Small intestine (tissue), 7 donors: Measurements from ENCODE around the gene RCCD1. TPM values are rescaled to one million over a fixed set of nuclear protein-coding genes. Genes with fewer than 3 reads are reported as not detected.

Source experiments
- DNase-seq, 2 donors: peaks; one replicate each; pipeline versions ENCODE4 v3.0.0 to v3.0.0-alpha.2; 2013
- FAIRE-seq: peaks from 2 replicates; lab custom pipeline; 2012; peaks lifted over from hg19 to GRCh38; lab: Jason Lieb, UNC
- H3K27ac ChIP-seq, 3 donors: one replicate each; pipeline ENCODE4 v1.5.1; 2013; ENCODE audit warnings: low read length in 2 of 3, mild to moderate bottlenecking in 2 of 3, control low read depth in 1 of 3, inconsistent platforms in 1 of 3, low read depth in 1 of 3, moderate library complexity in 1 of 3
- H3K27me3 ChIP-seq, 3 donors: one replicate each; pipeline ENCODE4 v1.6.1; 2013; ENCODE audit warnings: low read length in 3 of 3, inconsistent platforms in 1 of 3; ENCODE audit not compliant: control insufficient read depth in 3 of 3, insufficient read depth in 3 of 3
- H3K36me3 ChIP-seq, 3 donors: one replicate each; pipeline ENCODE4 v1.6.1; 2013; ENCODE audit warnings: low read length in 3 of 3, inconsistent platforms in 1 of 3, low read depth in 1 of 3, mild to moderate bottlenecking in 1 of 3, moderate library complexity in 1 of 3; ENCODE audit not compliant: control insufficient read depth in 3 of 3, insufficient read depth in 2 of 3
- H3K4me1 ChIP-seq, 3 donors: one replicate each; pipeline ENCODE4 v1.6.1; 2013; ENCODE audit warnings: low read length in 2 of 3, inconsistent platforms in 1 of 3, low read depth in 1 of 3, mild to moderate bottlenecking in 1 of 3, moderate library complexity in 1 of 3; ENCODE audit not compliant: control insufficient read depth in 3 of 3, insufficient read depth in 2 of 3
- H3K4me3 ChIP-seq, 3 donors: one replicate each; pipeline ENCODE4 v1.5.1; 2013; ENCODE audit warnings: low read length in 3 of 3, control low read depth in 1 of 3, inconsistent platforms in 1 of 3, low read depth in 1 of 3, mild to moderate bottlenecking in 1 of 3, moderate library complexity in 1 of 3
- H3K9me3 ChIP-seq, 2 donors: one replicate each; pipeline ENCODE4 v1.6.1; 2013; ENCODE audit warnings: low read depth in 1 of 2, low read length in 1 of 2; ENCODE audit not compliant: control insufficient read depth in 2 of 2, insufficient read depth in 1 of 2
- WGBS, 3 donors: extraction: QIAGEN DNeasy Blood & Tissue Kit; methylation state at CpG; one replicate each; pipeline ENCODE4 v1.1.7; 2013; 5-methylcytosine and 5-hydroxymethylcytosine counted together
- polyA plus RNA-seq, 4 donors: library from polyadenylated mRNA; stranded (reverse) in 3 of 4; unstranded in 1 of 4; fragments of 200-250 nt in 3 of 4; fragments of 120-200 nt in 1 of 4; gene quantifications; one replicate each; pipeline versions ENCODE4 v1.2.1 to v1.2.3, GENCODE V29; 2013
- donor health status: healthy with polysubstance abuse.
- donor health status: control.
- donor health status: control.
- donor health status: Bipolar disorder and iron deficiency.
- donor health status: healthy.

The RCCD1 gene
- polyA plus RNA-seq, 4 donors: 4.9 to 20.9 (median 9.7) TPM

GRCh38 chr15:90933301-90933700, 21.4 kb upstream of the RCCD1 start:
- no peak for FAIRE-seq
- no peak overlapping the region for H3K4me3 ChIP-seq
- no peaks in the 10 kb centered on the region for H3K27me3 ChIP-seq
- no peak for DNase-seq
- H3K9me3 ChIP-seq: no peaks in the 10 kb centered on the region
- no peak overlapping the region for H3K27ac ChIP-seq
- H3K4me1 ChIP-seq: peaks cover 6 to 32% (median 15%) of the 10 kb centered on the region in 3 donors
- WGBS, 3 donors: 62 to 76% (median 76%) methylated on average over 1 of the region's 1 CpG
- peaks cover 0 to 11% (median 0%) of the 10 kb centered on the region in 3 donors for H3K36me3 ChIP-seq

- WGBS, 3 donors: 0 to 3% (median 2%) methylated on average over 19 of the region's 19 CpGs
- no peak for FAIRE-seq
- peak overlapping the region; percentile 74 to 90 (median 80) for H3K27ac ChIP-seq
- H3K9me3 ChIP-seq: no peaks in the 10 kb centered on the region
- DNase-seq: peak; percentile 89 to 93
- H3K27me3 ChIP-seq: no peaks in the 10 kb centered on the region
- H3K4me3 ChIP-seq: peak overlapping the region; percentile 41 to 81 (median 78)
- peaks cover 6 to 32% (median 15%) of the 10 kb centered on the region in 3 donors for H3K4me1 ChIP-seq
- H3K36me3 ChIP-seq: peaks cover 0 to 18% (median 0%) of the 10 kb centered on the region in 3 donors
Measured at GRCh38 chr15:90934256-90934948, 20.3 kb upstream of the RCCD1 start.

GRCh38 chr15:90934949-90935751, 19.5 kb upstream of the RCCD1 start, which contains the start of gene UNC45A:
Gene UNC45A, plus strand, starts transcription at chr15:90935285. Its CDS starts 40 bp downstream, at chr15:90935325.
- FAIRE-seq: no peak
- Histone ChIP-seq H3K4me3 (peak within 1 kb of the TSS; percentile 60 to 81 (median 78)), H3K4me1 (peaks cover 6 to 32% (median 15%) of the 10 kb centered on the region in 3 donors), H3K9me3 (no peaks in the 10 kb centered on the region), H3K36me3 (peaks cover 3 to 26% (median 4%) of the 10 kb centered on the region in 3 donors), H3K27me3 (no peaks in the 10 kb centered on the region), H3K27ac (peak within 1 kb of the TSS; percentile 74 to 90 (median 80))
- 0 to 1% (median 0%) methylated on average over 41 to 65 of the region's 65 CpGs for WGBS, 3 donors
- peak; percentile 97 for DNase-seq

GRCh38 chr15:90936823-90937222, 17.9 kb upstream of the RCCD1 start:
- Histone ChIP-seq H3K27me3 (no peaks in the 10 kb centered on the region), H3K9me3 (no peaks in the 10 kb centered on the region), H3K27ac (no peak overlapping the region), H3K4me3 (no peak overlapping the region), H3K4me1 (peaks cover 6 to 19% (median 8%) of the 10 kb centered on the region in 3 donors), H3K36me3 (peaks cover 7 to 41% (median 9%) of the 10 kb centered on the region in 3 donors)
- DNase-seq (no peak), FAIRE-seq (no peak)
- WGBS, 3 donors: 78 to 81% (median 81%) methylated on average over 1 of the region's 1 CpG

- no peaks in the 10 kb centered on the region for H3K9me3 ChIP-seq
- H3K36me3 ChIP-seq: peaks cover 16 to 55% (median 18%) of the 10 kb centered on the region in 3 donors
- 93 to 97% (median 95%) methylated on average over 5 of the region's 5 CpGs for WGBS, 3 donors
- H3K4me3 ChIP-seq: no peak overlapping the region
- H3K27me3 ChIP-seq: no peaks in the 10 kb centered on the region
- no peak for FAIRE-seq
- peaks cover 6 to 14% (median 8%) of the 10 kb centered on the region in 3 donors for H3K4me1 ChIP-seq
- no peak for DNase-seq
- H3K27ac ChIP-seq: no peak overlapping the region
Measured at GRCh38 chr15:90938261-90938660, 16.4 kb upstream of the RCCD1 start.

GRCh38 chr15:90939756-90940155, 14.9 kb upstream of the RCCD1 start:
- 75 to 96% (median 84%) methylated on average over 7 of the region's 7 CpGs for WGBS, 3 donors
- H3K27me3 ChIP-seq: no peaks in the 10 kb centered on the region
- peaks cover 23 to 70% (median 25%) of the 10 kb centered on the region in 3 donors for H3K36me3 ChIP-seq
- FAIRE-seq (no peak), DNase-seq (no peak)
- no peak overlapping the region for H3K4me3 ChIP-seq
- H3K4me1 ChIP-seq: peaks cover 4 to 6% (median 5%) of the 10 kb centered on the region in 3 donors
- no peak overlapping the region for H3K27ac ChIP-seq
- no peaks in the 10 kb centered on the region for H3K9me3 ChIP-seq

GRCh38 chr15:90941038-90941437, 13.6 kb upstream of the RCCD1 start:
- H3K27ac ChIP-seq: no peak overlapping the region
- peaks cover 26 to 78% (median 27%) of the 10 kb centered on the region in 3 donors for H3K36me3 ChIP-seq
- WGBS, 3 donors: 98% methylated on average over 4 of the region's 4 CpGs
- DNase-seq: no peak
- peaks cover 0 to 2% (median 2%) of the 10 kb centered on the region in 3 donors for H3K4me1 ChIP-seq
- FAIRE-seq: no peak
- H3K27me3 ChIP-seq: no peaks in the 10 kb centered on the region
- no peak overlapping the region for H3K4me3 ChIP-seq
- H3K9me3 ChIP-seq: no peaks in the 10 kb centered on the region

GRCh38 chr15:90942354-90943120, 12.1 kb upstream of the RCCD1 start:
- Histone ChIP-seq H3K4me3 (no peak overlapping the region), H3K36me3 (peaks cover 29 to 87% (median 30%) of the 10 kb centered on the region in 3 donors)
- 85 to 92% (median 92%) methylated on average over 12 of the region's 12 CpGs for WGBS, 3 donors

More at GRCh38 chr15:90942354-90943120, 12.1 kb upstream of the RCCD1 start:
- Histone ChIP-seq H3K27me3 (no peaks in the 10 kb centered on the region), H3K4me1 (no peaks in the 10 kb centered on the region), H3K27ac (no peak overlapping the region), H3K9me3 (no peaks in the 10 kb centered on the region)
- FAIRE-seq: no peak
- DNase-seq: no peak
